Liver (tissue), 9 donors: Measurements from ENCODE around the gene CTXN1. TPM values are rescaled to one million over a fixed set of nuclear protein-coding genes. Genes with fewer than 3 reads are reported as not detected.

Source experiments
- DNase-seq: peaks from one replicate; pipeline ENCODE4 v3.0.0-alpha.2; 2017; ENCODE audit warnings: low spot score
- H3K27ac ChIP-seq, 2 donors: one replicate each; pipeline ENCODE4 v1.7.0; 2013; ENCODE audit warnings: inconsistent platforms in 2 of 2, low read length in 2 of 2, control low read depth in 1 of 2, low read depth in 1 of 2, mild to moderate bottlenecking in 1 of 2
- H3K27me3 ChIP-seq, 4 donors: one replicate each; pipeline versions ENCODE4 v1.6.1 to v1.7.0; 2013; ENCODE audit warnings: low read length in 3 of 4, inconsistent platforms in 1 of 4, mild to moderate bottlenecking in 1 of 4, moderate library complexity in 1 of 4; ENCODE audit not compliant: control insufficient read depth in 4 of 4, insufficient read depth in 4 of 4
- H3K36me3 ChIP-seq, 4 donors: one replicate each; pipeline versions ENCODE4 v1.6.1 to v1.7.0; 2013; ENCODE audit warnings: low read length in 3 of 4, mild to moderate bottlenecking in 3 of 4, low read depth in 1 of 4, moderate library complexity in 1 of 4; ENCODE audit not compliant: control insufficient read depth in 4 of 4, insufficient read depth in 3 of 4
- H3K4me1 ChIP-seq, 4 donors: one replicate each; pipeline versions ENCODE4 v1.6.1 to v1.7.0; 2013; ENCODE audit warnings: low read length in 3 of 4, mild to moderate bottlenecking in 3 of 4, moderate library complexity in 1 of 4; ENCODE audit not compliant: control insufficient read depth in 4 of 4, insufficient read depth in 4 of 4
- H3K4me3 ChIP-seq, 3 donors: one replicate each; pipeline versions ENCODE4 v1.6.1 to v1.7.0; 2013; ENCODE audit warnings: low read length in 3 of 3, control low read depth in 1 of 3, low read depth in 1 of 3, mild to moderate bottlenecking in 1 of 3
- H3K9ac ChIP-seq, 2 donors: one replicate each; pipeline ENCODE4 v1.7.0; 2013; ENCODE audit warnings: low read length in 2 of 2, mild to moderate bottlenecking in 2 of 2, moderate library complexity in 2 of 2, control low read depth in 1 of 2, low read depth in 1 of 2
- H3K9me3 ChIP-seq, 4 donors: one replicate each; pipeline versions ENCODE4 v1.6.1 to v1.7.0; 2013; ENCODE audit warnings: low read length in 3 of 4; ENCODE audit not compliant: control insufficient read depth in 4 of 4
- ATF3 ChIP-seq: IDR thresholded peaks from 2 replicates; pipeline ENCODE4 v1.6.1; 2016; ENCODE audit warnings: antibody characterized with exemption
- CTCF ChIP-seq: fragments of 150-350 bp; IDR thresholded peaks from 2 replicates; pipeline ENCODE4 v1.5.1; 2017; ENCODE audit warnings: improper control_type of control experiment, low read depth, low read length; ENCODE audit not compliant: missing input control
- EGR1 ChIP-seq, 2 donors: IDR thresholded peaks; 2 replicates each; pipeline ENCODE4 v1.6.1; 2016 to 2018; ENCODE audit warnings: antibody characterized with exemption in 2 of 2, low read depth in 2 of 2
- FOXA1 ChIP-seq: IDR thresholded peaks from 2 replicates; pipeline ENCODE4 v1.6.1; 2016; ENCODE audit warnings: antibody characterized with exemption
- FOXA2 ChIP-seq: IDR thresholded peaks from 2 replicates; pipeline ENCODE4 v1.6.1; 2016; ENCODE audit warnings: antibody characterized with exemption
- GABPA ChIP-seq, 2 donors: IDR thresholded peaks in 1 of 2; conservative IDR thresholded peaks in 1 of 2; 2 replicates each; pipeline ENCODE4 v1.6.1; 2016; ENCODE audit warnings: antibody characterized with exemption in 2 of 2, mild to moderate bottlenecking in 1 of 2, moderate library complexity in 1 of 2
- HNF4A ChIP-seq, 2 donors: conservative IDR thresholded peaks; 2 replicates each; pipeline ENCODE4 v1.6.1; 2016; ENCODE audit warnings: antibody characterized with exemption in 2 of 2, mild to moderate bottlenecking in 2 of 2
- HNF4G ChIP-seq: IDR thresholded peaks from 2 replicates; pipeline ENCODE4 v1.6.1; 2016; ENCODE audit warnings: antibody characterized with exemption
- JUND ChIP-seq, 2 donors: IDR thresholded peaks; 2 replicates each; pipeline ENCODE4 v1.6.1; 2016; ENCODE audit warnings: antibody characterized with exemption in 2 of 2
- MAX ChIP-seq: IDR thresholded peaks from 2 replicates; pipeline ENCODE4 v1.6.1; 2016; ENCODE audit warnings: antibody characterized with exemption
- NR2F2 ChIP-seq: IDR thresholded peaks from 2 replicates; pipeline ENCODE4 v1.6.1; 2016; ENCODE audit warnings: antibody characterized with exemption
- RAD21 ChIP-seq, 2 donors: IDR thresholded peaks; 2 replicates each; pipeline ENCODE4 v1.6.1; 2016; ENCODE audit warnings: antibody characterized with exemption in 2 of 2, mild to moderate bottlenecking in 2 of 2
- REST ChIP-seq: IDR thresholded peaks from 2 replicates; pipeline ENCODE4 v1.6.1; 2016; ENCODE audit warnings: antibody characterized with exemption, mild to moderate bottlenecking
- RXRA ChIP-seq, 2 donors: IDR thresholded peaks; 2 replicates each; pipeline ENCODE4 v1.6.1; 2017 to 2018; ENCODE audit warnings: antibody characterized with exemption in 2 of 2, mild to moderate bottlenecking in 1 of 2
- SP1 ChIP-seq: IDR thresholded peaks from 2 replicates; pipeline ENCODE4 v1.6.1; 2018; ENCODE audit warnings: antibody characterized with exemption, mild to moderate bottlenecking
- TAF1 ChIP-seq: conservative IDR thresholded peaks from 2 replicates; pipeline ENCODE4 v1.6.1; 2016; ENCODE audit warnings: antibody characterized with exemption, mild to moderate bottlenecking
- YY1 ChIP-seq: IDR thresholded peaks from 2 replicates; pipeline ENCODE4 v1.6.1; 2016; ENCODE audit warnings: antibody characterized with exemption, mild to moderate bottlenecking
- ZBTB33 ChIP-seq: IDR thresholded peaks from 2 replicates; pipeline ENCODE4 v1.6.1; 2016; ENCODE audit warnings: antibody characterized with exemption
- whole genome bisulfite sequencing: extraction: QIAGEN DNeasy Blood & Tissue Kit; methylation state at CpG from one replicate; pipeline ENCODE4 v1.1.7; 2013; 5-methylcytosine and 5-hydroxymethylcytosine counted together
- polyA plus RNA-seq, 2 donors: library from polyadenylated mRNA; stranded (reverse) in 1 of 2; unstranded in 1 of 2; fragments of 200-250 nt in 1 of 2; fragments of >200 nt in 1 of 2; fragmentation: Nextera tagmentation in 1 of 2; extraction: Ambion mirVana in 1 of 2; gene quantifications; one replicate each; pipeline versions ENCODE4 v1.2.1 to v1.2.3, GENCODE V29; 2013 to 2015
- total RNA-seq, 2 donors: library from RNA; depleted of rRNA; stranded (reverse); fragments of >200 nt; gene quantifications; one replicate each; pipeline ENCODE4 v1.2.3, GENCODE V29; 2014
- donor health status: healthy.
- donor health status: healthy.
- donor health status: healthy.
- donor health status: healthy.
- donor health status: healthy.

CTXN1 gene
- total and polyA plus RNA-seq, 4 donors = 0.07 to 0.14 (median 0.08) TPM; not detected in 1

GRCh38 chr19:7931221-7932061, 5.5 kb upstream of the CTXN1 start:
- no peak overlapping the region for H3K27ac ChIP-seq
- H3K9me3 ChIP-seq = no peaks in the 10 kb centered on the region
- H3K9ac ChIP-seq = no peak overlapping the region
- no peak overlapping the region for H3K4me3 ChIP-seq
- no peaks in the 10 kb centered on the region for H3K27me3 ChIP-seq
- peaks cover 0 to 3% (median 2%) of the 10 kb centered on the region in 4 donors for H3K4me1 ChIP-seq
- peaks cover 12 to 43% (median 29%) of the 10 kb centered on the region in 4 donors for H3K36me3 ChIP-seq
- TF ChIP-seq FOXA2 = no peak
- 94% methylated on average over 36 of the region's 36 CpGs for whole genome bisulfite sequencing
- no peak for DNase-seq

GRCh38 chr19:7930765-7931164, 4.8 kb upstream of the CTXN1 start:
- peaks cover 12 to 43% (median 27%) of the 10 kb centered on the region in 4 donors for H3K36me3 ChIP-seq
- 91% methylated on average over 7 of the region's 7 CpGs for WGBS

More at GRCh38 chr19:7930765-7931164, 4.8 kb upstream of the CTXN1 start:
- Histone ChIP-seq H3K4me3 (no peak overlapping the region), H3K27ac (no peak overlapping the region), H3K9ac (no peak overlapping the region), H3K27me3 (no peaks in the 10 kb centered on the region), H3K4me1 (peaks cover 3 to 6% (median 5%) of the 10 kb centered on the region in 4 donors), H3K9me3 (no peaks in the 10 kb centered on the region)
- TF ChIP-seq GABPA (IDR thresholded peaks at IDR 0.05 in 1 of 2, conservative IDR thresholded peaks at IDR 0.05 in 1 of 2) = no peak
- no peak for TF ChIP-seq ZBTB33
- no peak for TF ChIP-seq CTCF
- no peak for TF ChIP-seq JUND (IDR thresholded peaks at IDR 0.05)
- TF ChIP-seq RXRA (IDR thresholded peaks at IDR 0.05) = no peak
- TF ChIP-seq TAF1 = no peak
- TF ChIP-seq ATF3 = no peak
- no peak for TF ChIP-seq FOXA2
- TF ChIP-seq RAD21 (IDR thresholded peaks at IDR 0.05) = no peak
- no peak for TF ChIP-seq EGR1 (IDR thresholded peaks at IDR 0.05; ENCODE audit: low read depth in 2 of 2)
- TF ChIP-seq FOXA1 = no peak
- no peak for TF ChIP-seq NR2F2
- TF ChIP-seq YY1 = no peak
- TF ChIP-seq SP1 = no peak
- no peak for TF ChIP-seq REST
- TF ChIP-seq HNF4G = no peak
- TF ChIP-seq HNF4A (conservative IDR thresholded peaks at IDR 0.05) = no peak
- TF ChIP-seq MAX = no peak
- no peak for DNase-seq
